IPS DF 4.7 (cell line): ENCODE measurements around the gene STX8.

Source experiments
- DNase-seq: peaks from one replicate; pipeline ENCODE4 v3.0.0-alpha.2; 2013; ENCODE audit warnings: low spot score; ENCODE audit errors: extremely low read depth

The STX8 gene

DNA sequence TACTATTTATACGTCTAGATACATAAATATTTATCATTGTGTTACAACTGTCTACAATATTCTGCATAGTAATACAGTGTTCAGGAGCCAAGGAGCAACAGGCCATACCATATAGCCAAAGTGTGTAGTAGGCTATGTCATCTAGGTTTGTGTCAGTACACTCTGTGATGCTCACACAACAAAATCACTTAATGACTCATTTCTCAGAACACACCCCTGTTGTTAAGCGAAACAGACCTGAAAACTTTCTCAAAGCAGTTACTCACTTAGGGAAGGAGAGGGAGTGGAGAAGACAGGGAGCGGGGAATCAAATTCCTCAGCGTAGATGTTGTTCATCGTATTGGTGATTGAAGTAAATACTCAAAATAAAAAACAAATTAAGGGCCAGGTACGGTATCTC lies 269.5 kb downstream of the STX8 start:
- DNase-seq, result no peak

- DNase-seq, result no peak
These were observed 275.9 kb downstream of the STX8 start for GRCh38 chr17:9299695-9300094.

- DNase-seq, result no peak
These were observed 276.8 kb downstream of the STX8 start for GRCh38 chr17:9298776-9299295.

- DNase-seq, result no peak
These were observed 277.5 kb downstream of the STX8 start for GRCh38 chr17:9298135-9298534.

- DNase-seq, result no peak
These were observed 280.9 kb downstream of the STX8 start for GRCh38 chr17:9294661-9295210.

- DNase-seq, result no peak
These were observed 283.1 kb downstream of the STX8 start for GRCh38 chr17:9292561-9292941.

GRCh38 chr17:9291912-9292560 lies 283.6 kb downstream of the STX8 start:
- DNase-seq, result no peak

DNA sequence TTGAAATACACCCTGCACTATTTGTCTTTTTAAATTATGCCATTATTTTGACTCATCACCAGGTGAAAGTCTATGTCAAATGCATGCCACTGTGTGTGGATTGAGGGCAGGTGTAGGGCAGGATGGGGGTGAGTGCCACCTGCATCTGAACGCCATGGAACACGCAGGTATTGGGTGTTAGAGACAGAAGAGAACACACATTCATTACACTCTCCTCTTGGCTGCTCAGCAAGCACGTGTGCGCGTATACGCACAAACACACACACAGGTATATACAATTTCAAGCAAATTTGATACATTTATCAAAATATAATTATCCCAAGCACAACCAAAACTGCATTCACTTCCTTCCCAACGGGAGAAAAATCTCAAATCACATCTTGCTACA lies 285.4 kb downstream of the STX8 start:
- DNase-seq, result no peak

GRCh38 chr17:9287306-9287705 lies 288.3 kb downstream of the STX8 start:
- no peak for DNase-seq

DNA sequence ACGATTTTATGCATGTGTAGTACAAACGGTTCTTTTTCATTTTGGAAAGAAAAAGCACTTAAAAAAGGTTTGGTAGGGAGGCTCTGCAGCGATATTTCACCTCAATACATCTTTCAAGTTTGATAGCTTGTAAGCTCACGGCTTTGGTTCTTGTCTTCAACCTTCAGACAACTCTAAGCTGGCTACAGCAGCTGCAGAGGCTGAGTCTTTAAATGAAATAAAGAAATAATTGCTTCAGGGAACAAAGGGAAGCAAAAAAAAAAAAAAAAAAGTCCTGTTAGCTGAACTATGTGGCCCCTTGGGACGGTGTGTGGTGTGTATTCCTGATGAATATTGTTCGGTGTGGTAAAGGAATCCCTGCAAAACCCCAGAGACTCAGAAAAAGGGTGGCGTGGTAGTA lies 289.2 kb downstream of the STX8 start:
- DNase-seq, result no peak

DNA sequence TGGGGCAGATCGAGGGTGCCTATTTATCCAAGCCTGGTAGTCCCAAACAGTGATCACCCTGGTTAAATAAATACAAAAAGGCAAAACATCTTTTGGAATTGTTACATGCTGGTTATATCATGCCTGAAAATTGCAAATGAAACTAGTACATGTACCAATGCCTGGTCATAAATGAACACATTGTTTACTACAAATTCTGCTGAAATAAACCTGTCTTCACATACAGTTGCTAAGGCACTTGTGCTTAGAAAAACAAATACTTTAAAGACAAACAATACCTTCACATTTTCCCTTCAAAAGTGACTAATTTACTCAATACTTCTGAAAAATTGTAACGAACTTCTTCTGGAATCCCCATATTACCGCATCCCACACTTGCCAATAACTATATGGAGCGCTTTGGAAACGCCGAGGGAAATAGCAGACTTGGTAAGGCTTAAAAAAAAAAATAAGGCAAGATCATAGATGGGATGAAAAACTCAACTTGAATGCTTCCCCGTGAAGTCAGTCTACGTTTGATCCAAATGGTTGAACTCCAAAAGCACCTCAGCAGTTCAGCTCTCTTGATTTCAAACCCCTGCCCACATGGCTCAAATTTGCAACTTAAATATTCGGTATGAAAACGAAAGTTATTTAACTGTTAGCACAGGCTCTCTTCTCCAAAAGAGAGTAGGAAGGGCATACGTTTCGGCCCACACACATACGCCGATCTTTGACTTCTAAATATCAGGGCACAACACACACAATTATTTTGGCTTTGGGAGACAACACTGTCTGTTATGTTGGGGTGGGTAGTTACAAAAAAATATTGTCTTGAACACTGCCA lies 289.8 kb downstream of the STX8 start:
- DNase-seq, result no peak

- no peak for DNase-seq
These were observed 290.7 kb downstream of the STX8 start for GRCh38 chr17:9284884-9285283.

GRCh38 chr17:9283909-9284308 lies 291.7 kb downstream of the STX8 start:
- no peak for DNase-seq

GRCh38 chr17:9279893-9280292 lies 295.7 kb downstream of the STX8 start:
- no peak for DNase-seq

DNA sequence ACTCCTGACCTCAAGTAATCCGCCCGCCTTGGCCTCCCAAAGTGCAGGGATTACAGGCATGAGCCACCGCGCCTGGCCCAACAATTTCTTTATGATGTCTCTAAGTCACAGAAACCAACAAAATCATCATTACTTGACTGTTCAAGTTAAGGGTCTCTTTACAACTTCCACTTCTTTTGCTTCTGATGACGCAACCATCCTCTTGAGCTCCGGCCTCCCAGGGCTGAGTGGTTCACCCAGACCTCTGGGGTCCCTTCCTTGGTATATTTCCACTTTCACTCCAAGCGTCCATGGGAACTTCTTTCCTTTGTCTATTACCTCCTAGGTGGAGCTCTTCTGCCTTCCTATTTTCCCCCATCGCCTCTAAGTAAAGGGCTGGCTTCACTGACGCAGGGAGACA lies 300.6 kb downstream of the STX8 start:
- DNase-seq, result no peak

GRCh38 chr17:9273428-9274391 lies 301.9 kb downstream of the STX8 start:
- DNase-seq, result no peak

GRCh38 chr17:9272501-9273200 lies 303.0 kb downstream of the STX8 start:
- DNase-seq, result no peak

- DNase-seq, result no peak
These were observed 303.6 kb downstream of the STX8 start for GRCh38 chr17:9271989-9272388.

GRCh38 chr17:9270921-9271320 lies 304.7 kb downstream of the STX8 start:
- DNase-seq, result no peak

GRCh38 chr17:9269350-9270035 lies 306.1 kb downstream of the STX8 start:
- no peak for DNase-seq
